Activated T-cell treated with anti-CD3 and anti-CD28 coated beads, Interleukin-2, amount 50 U/mL, for 72 hours (primary cell): ENCODE data around the gene PCP2. TPM values are rescaled to one million over a fixed set of nuclear protein-coding genes. Genes with fewer than 3 reads are reported as not detected.
A peak's percentile ranks its signal among the peaks of the same experiment; 100 is the strongest.

Source experiments
- ATAC-seq, 2 donors: fragments of 150-1000 bp; cut with Tn5 transposase; replicated peaks in 1 of 2; 2 replicates each; pipeline ENCODE4 v1.10.0; 2021; ENCODE audit warnings: moderate library complexity in 2 of 2, mild to moderate bottlenecking in 1 of 2
- DNase-seq, 2 donors: peaks; one replicate each; pipeline ENCODE4 v3.0.0; 2021 to 2022; ENCODE audit warnings: mixed read lengths in 1 of 2
- H3K27ac Mint-ChIP-seq: one replicate; pipeline ENCODE4 v1.8.0; 2022; ENCODE audit warnings: mild to moderate bottlenecking, moderate library complexity, mixed read lengths
- H3K27me3 Mint-ChIP-seq: one replicate; pipeline ENCODE4 v1.8.0; 2022; ENCODE audit warnings: low read depth, mixed read lengths
- H3K36me3 Mint-ChIP-seq, 2 donors: one replicate each; pipeline ENCODE4 v1.8.0; 2022; ENCODE audit warnings: mixed read lengths in 2 of 2, mild to moderate bottlenecking in 1 of 2; ENCODE audit not compliant: insufficient read depth in 2 of 2
- H3K4me1 Mint-ChIP-seq: one replicate; pipeline ENCODE4 v1.8.0; 2022; ENCODE audit warnings: low read depth, mixed read lengths
- H3K4me3 Mint-ChIP-seq, 2 donors: one replicate each; pipeline ENCODE4 v1.8.0; 2022; ENCODE audit warnings: mild to moderate bottlenecking in 2 of 2, mixed read lengths in 2 of 2, moderate library complexity in 2 of 2
- H3K9me3 Mint-ChIP-seq, 2 donors: one replicate each; pipeline ENCODE4 v1.8.0; 2022; ENCODE audit warnings: mixed read lengths in 2 of 2
- total RNA-seq, 2 donors: library from RNA; stranded (reverse); gene quantifications; one replicate each; pipeline ENCODE4 v1.2.3, GENCODE V29; 2022

The PCP2 gene
- total RNA-seq, 2 donors from 2014 or later = 1.9 to 2.2 TPM

- Mint-ChIP-seq H3K4me3 (no peak overlapping the region), H3K27me3 (no peaks in the 10 kb centered on the region), H3K36me3 (peaks cover 0 to 4% of the 10 kb centered on the region in 2 donors), H3K4me1 (no peaks in the 10 kb centered on the region), H3K27ac (no peak overlapping the region), H3K9me3 (no peaks in the 10 kb centered on the region)
- ATAC-seq (no peak), DNase-seq (no peak)
These were observed 16.3 kb downstream of the PCP2 start for GRCh38 chr19:7617172-7617571.

- Mint-ChIP-seq H3K4me1 (no peaks in the 10 kb centered on the region), H3K27me3 (no peaks in the 10 kb centered on the region), H3K36me3 (peaks cover 0 to 4% of the 10 kb centered on the region in 2 donors), H3K4me3 (no peak overlapping the region), H3K9me3 (no peaks in the 10 kb centered on the region), H3K27ac (no peak overlapping the region)
- DNase-seq (no peak), ATAC-seq (no peak)
These were observed 18.4 kb downstream of the PCP2 start for GRCh38 chr19:7614859-7615741.

- no peak for DNase-seq
These were observed 20.9 kb downstream of the PCP2 start for GRCh38 chr19:7612282-7613274.

GRCh38 chr19:7611541-7612279 is 21.8 kb downstream of the PCP2 start:
- Mint-ChIP-seq H3K27ac (no peak overlapping the region), H3K4me1 (no peaks in the 10 kb centered on the region), H3K4me3 (no peak overlapping the region), H3K9me3 (no peaks in the 10 kb centered on the region), H3K27me3 (no peaks in the 10 kb centered on the region), H3K36me3 (no peaks in the 10 kb centered on the region)
- DNase-seq = no peak
- no peak for ATAC-seq

More at GRCh38 chr19:7612282-7613274, 20.9 kb downstream of the PCP2 start:
- Mint-ChIP-seq H3K27ac (no peak overlapping the region), H3K9me3 (no peaks in the 10 kb centered on the region), H3K36me3 (no peaks in the 10 kb centered on the region), H3K4me3 (no peak overlapping the region), H3K27me3 (no peaks in the 10 kb centered on the region), H3K4me1 (no peaks in the 10 kb centered on the region)
- no peak for ATAC-seq

GRCh38 chr19:7610491-7611240 is 22.9 kb downstream of the PCP2 start:
- H3K4me1 Mint-ChIP-seq = no peaks in the 10 kb centered on the region
- no peak overlapping the region for H3K27ac Mint-ChIP-seq
- no peaks in the 10 kb centered on the region for H3K9me3 Mint-ChIP-seq
- no peaks in the 10 kb centered on the region for H3K36me3 Mint-ChIP-seq
- no peak overlapping the region for H3K4me3 Mint-ChIP-seq
- DNase-seq (no peak), ATAC-seq (no peak)
- no peaks in the 10 kb centered on the region for H3K27me3 Mint-ChIP-seq

GRCh38 chr19:7607874-7608560 is 25.5 kb downstream of the PCP2 start:
- Mint-ChIP-seq H3K4me1 (no peaks in the 10 kb centered on the region), H3K27ac (no peak overlapping the region), H3K36me3 (no peaks in the 10 kb centered on the region), H3K9me3 (no peaks in the 10 kb centered on the region), H3K27me3 (no peaks in the 10 kb centered on the region), H3K4me3 (no peak overlapping the region)
- DNase-seq (no peak), ATAC-seq (no peak)

GRCh38 chr19:7607212-7607873 is 26.2 kb downstream of the PCP2 start:
- Mint-ChIP-seq H3K4me1 (no peaks in the 10 kb centered on the region), H3K27me3 (no peaks in the 10 kb centered on the region), H3K9me3 (no peaks in the 10 kb centered on the region), H3K36me3 (no peaks in the 10 kb centered on the region), H3K4me3 (no peak overlapping the region), H3K27ac (no peak overlapping the region)
- ATAC-seq (no peak), DNase-seq (no peak)

GRCh38 chr19:7606289-7606688 is 27.2 kb downstream of the PCP2 start:
- DNase-seq (no peak), ATAC-seq (no peak)
- Mint-ChIP-seq H3K9me3 (no peaks in the 10 kb centered on the region), H3K27ac (no peak overlapping the region), H3K4me1 (no peaks in the 10 kb centered on the region), H3K36me3 (no peaks in the 10 kb centered on the region), H3K27me3 (no peaks in the 10 kb centered on the region), H3K4me3 (no peak overlapping the region)

- no peak overlapping the region for H3K27ac Mint-ChIP-seq
- H3K4me3 Mint-ChIP-seq = no peak overlapping the region
- H3K4me1 Mint-ChIP-seq = no peaks in the 10 kb centered on the region
- H3K27me3 Mint-ChIP-seq = no peaks in the 10 kb centered on the region
- peaks cover 1 to 3% of the 10 kb centered on the region in 2 donors for H3K9me3 Mint-ChIP-seq
- ATAC-seq (peak; percentile 64 to 70), DNase-seq (peak; percentile 35 to 46)
- H3K36me3 Mint-ChIP-seq = peaks cover 2 to 3% of the 10 kb centered on the region in 2 donors
These were observed 27.9 kb downstream of the PCP2 start for GRCh38 chr19:7605490-7606222.

GRCh38 chr19:7603919-7604318 is 29.6 kb downstream of the PCP2 start:
- H3K4me3 Mint-ChIP-seq = no peak overlapping the region
- no peak overlapping the region for H3K27ac Mint-ChIP-seq
- H3K9me3 Mint-ChIP-seq = peaks cover 1 to 4% of the 10 kb centered on the region in 2 donors
- peaks cover under 1% of the 10 kb centered on the region for H3K27me3 Mint-ChIP-seq
- H3K4me1 Mint-ChIP-seq = no peaks in the 10 kb centered on the region
- DNase-seq (no peak), ATAC-seq (no peak)
- peaks cover 2 to 3% of the 10 kb centered on the region in 2 donors for H3K36me3 Mint-ChIP-seq

- H3K4me1 Mint-ChIP-seq = no peaks in the 10 kb centered on the region
- peaks cover 2 to 3% of the 10 kb centered on the region in 2 donors for H3K36me3 Mint-ChIP-seq
- H3K27ac Mint-ChIP-seq = no peak overlapping the region
- no peak overlapping the region for H3K4me3 Mint-ChIP-seq
- ATAC-seq (no peak), DNase-seq (no peak)
- H3K9me3 Mint-ChIP-seq = peaks cover 1 to 7% of the 10 kb centered on the region in 2 donors
- H3K27me3 Mint-ChIP-seq = peaks cover 10% of the 10 kb centered on the region
These were observed 30.5 kb downstream of the PCP2 start for GRCh38 chr19:7602935-7603497.
